NCI-H128 (cell line): ENCODE results near the gene UTS2B.

Source experiments
- DNase-seq: peaks from one replicate; lab custom pipeline; 2025; ENCODE audit not compliant: unreplicated experiment; lab: John Stamatoyannopoulos, UW

UTS2B gene

GRCh38 chr3:191328383-191328961 is 1.9 kb downstream of the UTS2B start:
- no peak for DNase-seq

DNA sequence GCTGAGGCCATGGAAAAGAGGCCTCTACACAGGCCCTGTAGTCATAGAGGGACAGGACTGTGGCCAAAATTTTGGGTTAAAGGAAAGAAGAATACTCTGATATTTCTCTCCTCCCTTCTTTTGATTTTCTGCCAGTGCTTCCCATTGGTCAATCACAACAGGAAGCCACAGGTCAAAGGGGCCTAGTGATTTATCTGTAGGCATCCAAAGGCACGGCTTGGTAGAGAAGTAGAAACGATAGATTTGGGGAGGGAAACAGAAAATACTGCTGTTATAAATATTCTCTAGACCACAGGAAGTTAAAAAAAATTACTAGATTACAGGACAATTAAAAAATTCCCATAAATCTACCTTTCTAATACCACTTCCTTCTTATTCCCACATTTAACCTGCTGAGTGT is 2.8 kb downstream of the UTS2B start:
- no peak for DNase-seq

DNA sequence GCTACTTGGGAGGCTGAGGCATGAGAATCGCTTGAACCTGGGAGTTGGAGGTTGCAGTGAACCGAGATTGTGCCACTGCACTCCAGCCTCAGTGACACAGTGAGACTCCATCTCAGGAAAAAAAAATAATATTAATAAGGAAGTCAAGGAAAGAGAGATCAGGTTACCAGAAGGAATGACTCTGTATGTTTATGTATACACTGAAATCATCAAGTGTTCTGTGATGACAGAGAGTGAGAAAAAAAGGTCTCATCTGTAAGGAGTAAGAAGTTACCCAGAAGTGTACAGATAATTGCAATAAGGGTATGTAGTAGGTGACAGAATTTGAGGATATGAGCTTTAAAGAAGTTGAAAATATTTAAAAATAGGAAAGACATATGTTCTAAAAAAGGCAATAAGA is 5.4 kb downstream of the UTS2B start:
- no peak for DNase-seq

GRCh38 chr3:191321019-191321767 is 9.1 kb downstream of the UTS2B start:
- no peak for DNase-seq

DNA sequence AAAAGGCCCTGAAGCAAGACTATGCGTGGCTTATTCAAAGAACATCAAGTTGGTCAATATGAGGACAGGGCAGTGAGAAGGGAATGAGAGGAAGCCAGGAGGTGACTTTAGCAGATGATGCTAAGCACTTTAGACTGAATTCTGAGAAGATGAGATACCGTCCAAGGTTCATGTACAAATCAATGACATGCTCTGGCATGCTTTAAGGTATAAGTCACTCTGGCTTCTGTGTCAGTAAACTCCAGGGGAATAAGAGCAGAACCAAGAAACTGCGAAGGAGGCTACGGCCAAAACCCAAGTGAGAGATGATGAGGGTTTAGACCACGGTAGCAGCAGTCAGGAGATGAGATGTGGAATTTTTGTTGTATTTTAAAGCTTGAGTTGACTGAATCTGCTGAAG is 10.0 kb downstream of the UTS2B start:
- DNase-seq, result no peak

- no peak for DNase-seq
Measured at GRCh38 chr3:191316876-191317603, 13.3 kb downstream of the UTS2B start.

- DNase-seq, result no peak
Measured at GRCh38 chr3:191314109-191314728, 16.1 kb downstream of the UTS2B start.

GRCh38 chr3:191313296-191313695 is 17.0 kb downstream of the UTS2B start:
- no peak for DNase-seq

GRCh38 chr3:191307341-191307740 is 23.0 kb downstream of the UTS2B start:
- no peak for DNase-seq

DNA sequence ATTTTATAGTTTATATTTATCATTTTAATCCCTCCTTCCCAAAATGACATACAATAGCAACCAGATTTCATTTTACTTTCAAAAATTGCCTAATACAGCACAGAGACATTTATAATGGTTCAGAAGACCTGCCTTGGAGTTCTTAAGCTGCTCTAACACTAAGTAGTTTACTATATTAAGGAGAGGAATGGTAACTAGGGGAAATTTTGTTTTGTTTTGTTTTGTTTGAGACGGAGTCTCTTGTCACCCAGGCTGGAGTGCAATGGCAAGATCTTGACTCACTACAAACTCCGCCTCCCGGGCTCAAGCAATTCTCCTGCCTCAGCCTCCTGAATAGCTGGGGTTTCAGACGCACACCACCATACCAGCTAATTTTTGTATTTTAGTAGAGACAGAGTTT is 23.9 kb downstream of the UTS2B start:
- DNase-seq, result no peak

GRCh38 chr3:191303596-191303995 is 26.7 kb downstream of the UTS2B start:
- no peak for DNase-seq

- no peak for DNase-seq
Measured at GRCh38 chr3:191302451-191302850, 27.9 kb downstream of the UTS2B start.

- no peak for DNase-seq
Measured at GRCh38 chr3:191301782-191302411, 28.4 kb downstream of the UTS2B start.

DNA sequence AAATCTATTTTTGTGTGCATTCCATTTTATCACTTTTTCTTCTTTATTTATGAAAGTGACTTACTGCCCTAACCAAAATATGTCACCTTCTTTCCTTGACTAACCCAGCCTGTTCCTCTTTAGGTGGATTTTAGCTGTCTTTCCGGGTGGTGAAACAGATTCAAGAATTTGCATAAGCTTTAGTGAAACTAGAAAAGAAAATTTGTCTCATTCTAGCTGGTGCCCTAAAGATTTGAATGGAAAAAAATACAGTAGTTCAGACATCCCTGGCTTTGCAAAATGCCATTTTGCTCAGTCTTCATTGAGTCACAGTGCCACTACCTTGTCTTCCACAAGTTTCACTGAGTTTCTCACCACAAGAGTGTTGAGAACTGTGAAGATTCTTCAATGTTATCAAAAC is 29.3 kb downstream of the UTS2B start:
- no peak for DNase-seq

- DNase-seq, result no peak
Measured at GRCh38 chr3:191300422-191300821, 29.9 kb downstream of the UTS2B start.

GRCh38 chr3:191298846-191299245 is 31.5 kb downstream of the UTS2B start:
- no peak for DNase-seq

DNA sequence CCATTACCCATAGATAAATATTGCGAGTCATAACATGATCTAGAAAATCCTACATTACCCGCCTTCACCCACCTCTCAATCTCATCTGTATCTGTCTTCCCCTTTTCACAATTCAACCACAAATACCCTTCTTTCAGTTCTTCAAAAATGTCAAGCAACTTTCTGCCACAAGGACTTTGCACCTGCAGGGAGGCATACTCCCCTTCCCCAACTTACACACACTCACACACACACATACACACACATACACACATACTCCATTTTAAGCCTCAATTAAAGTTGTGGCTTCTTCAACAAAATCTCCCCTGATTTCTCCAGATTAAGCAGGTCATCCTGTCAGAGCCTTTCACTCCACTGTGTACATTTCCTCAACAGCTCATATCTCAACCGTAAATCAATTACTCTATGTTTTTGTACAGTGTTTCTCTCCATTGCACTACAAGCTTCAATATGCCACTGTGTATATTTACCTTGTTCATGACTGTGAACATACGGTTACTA is 34.2 kb downstream of the UTS2B start:
- DNase-seq, result no peak

DNA sequence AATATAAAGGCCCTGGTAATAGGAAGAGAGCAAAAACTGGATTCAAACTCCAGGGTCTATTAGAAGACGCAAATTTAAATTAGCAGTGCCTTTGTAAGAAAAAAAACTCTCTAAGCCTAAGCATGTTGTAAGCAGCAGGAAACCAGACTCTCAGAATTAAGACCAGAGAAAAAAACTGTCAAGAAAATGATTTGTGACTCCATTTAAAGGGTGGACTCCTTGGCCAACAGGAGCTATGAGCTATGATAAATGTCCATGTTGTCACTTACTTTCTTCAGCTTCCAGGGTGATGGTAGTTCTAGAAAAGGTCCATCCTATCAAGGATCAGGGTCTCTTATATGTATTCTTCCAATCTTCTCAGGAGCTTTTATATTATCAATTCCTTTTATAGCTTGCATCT is 36.0 kb downstream of the UTS2B start:
- DNase-seq, result no peak

DNA sequence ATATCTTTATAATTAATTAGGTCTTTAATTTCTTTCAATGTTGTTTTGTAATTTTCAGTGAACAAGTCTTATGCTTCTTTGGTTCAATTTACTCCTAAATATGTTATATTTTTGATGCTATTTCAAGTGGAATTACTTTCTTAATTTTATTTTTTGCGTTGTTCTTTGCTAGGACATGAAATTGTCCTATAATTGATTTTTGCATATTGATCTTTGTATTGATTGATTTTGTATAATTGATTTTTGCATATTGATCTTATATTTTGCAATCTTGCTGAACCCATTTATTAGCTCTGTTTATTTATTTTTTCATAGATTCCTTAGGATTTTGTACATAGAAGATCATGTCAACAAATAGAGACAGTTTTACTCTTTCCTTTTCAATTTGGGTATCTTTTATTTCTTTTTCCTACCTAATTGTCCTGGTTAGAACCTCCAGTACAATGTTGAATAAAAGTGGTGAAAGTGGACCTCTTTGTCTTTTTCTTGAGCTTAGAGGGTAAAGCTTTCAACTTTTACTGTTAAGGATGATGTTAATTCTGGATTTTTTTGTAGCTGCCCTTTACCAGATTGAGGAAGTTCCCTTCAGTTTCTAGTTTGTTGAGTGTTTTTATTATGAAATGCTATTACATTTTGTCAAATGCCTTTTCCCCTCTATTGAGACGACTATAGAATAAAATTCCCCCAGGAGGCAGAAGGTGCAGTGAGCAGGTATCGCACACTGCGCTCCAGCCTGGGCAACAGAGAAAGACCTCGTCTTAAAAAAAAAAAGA is 37.9 kb downstream of the UTS2B start:
- no peak for DNase-seq

DNA sequence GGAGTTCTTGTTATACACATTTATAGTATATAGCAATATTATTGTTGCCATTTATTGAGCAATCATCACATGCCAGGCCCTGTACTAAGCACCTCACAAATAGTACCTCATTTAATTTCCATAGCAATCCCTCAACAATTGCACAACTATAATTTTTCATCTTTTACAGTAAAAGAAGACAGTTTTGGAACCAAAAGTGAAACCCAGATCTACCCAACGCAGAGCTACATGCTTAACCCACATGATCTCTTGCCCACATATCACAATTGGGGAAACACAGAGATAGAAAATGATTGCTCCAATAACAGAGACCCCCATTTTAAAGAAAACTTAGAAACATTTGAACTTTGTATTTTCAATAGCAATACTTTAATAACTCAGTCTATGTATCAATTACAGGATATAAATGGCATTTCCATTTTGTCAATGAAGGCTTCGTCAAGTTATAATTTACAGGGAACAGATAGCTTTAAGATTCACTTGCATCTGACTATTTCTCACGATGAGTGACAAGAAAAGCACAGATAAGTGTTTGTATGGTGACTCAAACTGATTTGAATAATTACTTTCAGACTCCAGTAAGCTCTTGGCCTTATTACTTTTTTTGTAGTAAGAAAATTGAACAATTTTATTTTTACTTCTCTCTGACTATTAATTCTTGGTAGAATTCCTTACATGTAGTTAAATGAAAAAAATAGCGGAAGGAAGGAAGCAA is 39.9 kb downstream of the UTS2B start:
- DNase-seq, result no peak
